GM12891 (cell line): ENCODE measurements around the gene FREY1.
A peak's percentile ranks its signal among the peaks of the same experiment; 100 is the strongest.

ENCODE experiments used
- PAX5 ChIP-seq: IDR thresholded peaks from 2 replicates; pipeline ENCODE4 v1.6.1; 2011; ENCODE audit warnings: low read length, moderate library complexity, mild to moderate bottlenecking; ENCODE audit not compliant: insufficient read depth, severe bottlenecking
- POLR2A ChIP-seq: IDR thresholded peaks from 2 replicates; pipeline ENCODE4 v1.6.1; 2011; ENCODE audit warnings: low read depth, low read length, control low read depth
- POLR2AphosphoS5 ChIP-seq: IDR thresholded peaks from 2 replicates; pipeline ENCODE4 v1.6.1; 2011; ENCODE audit warnings: low read depth, low read length, control low read depth
- POU2F2 ChIP-seq: IDR thresholded peaks from 2 replicates; pipeline ENCODE4 v1.6.1; 2011; ENCODE audit warnings: low read depth, mild to moderate bottlenecking, control low read depth, low read length, moderate library complexity
- SPI1 ChIP-seq: IDR thresholded peaks from 2 replicates; pipeline ENCODE4 v1.6.1; 2011; ENCODE audit warnings: low read depth, low read length, control low read depth
- TAF1 ChIP-seq: IDR thresholded peaks from 2 replicates; pipeline ENCODE4 v1.6.1; 2011; ENCODE audit warnings: low read depth, low read length, control low read depth

DNA sequence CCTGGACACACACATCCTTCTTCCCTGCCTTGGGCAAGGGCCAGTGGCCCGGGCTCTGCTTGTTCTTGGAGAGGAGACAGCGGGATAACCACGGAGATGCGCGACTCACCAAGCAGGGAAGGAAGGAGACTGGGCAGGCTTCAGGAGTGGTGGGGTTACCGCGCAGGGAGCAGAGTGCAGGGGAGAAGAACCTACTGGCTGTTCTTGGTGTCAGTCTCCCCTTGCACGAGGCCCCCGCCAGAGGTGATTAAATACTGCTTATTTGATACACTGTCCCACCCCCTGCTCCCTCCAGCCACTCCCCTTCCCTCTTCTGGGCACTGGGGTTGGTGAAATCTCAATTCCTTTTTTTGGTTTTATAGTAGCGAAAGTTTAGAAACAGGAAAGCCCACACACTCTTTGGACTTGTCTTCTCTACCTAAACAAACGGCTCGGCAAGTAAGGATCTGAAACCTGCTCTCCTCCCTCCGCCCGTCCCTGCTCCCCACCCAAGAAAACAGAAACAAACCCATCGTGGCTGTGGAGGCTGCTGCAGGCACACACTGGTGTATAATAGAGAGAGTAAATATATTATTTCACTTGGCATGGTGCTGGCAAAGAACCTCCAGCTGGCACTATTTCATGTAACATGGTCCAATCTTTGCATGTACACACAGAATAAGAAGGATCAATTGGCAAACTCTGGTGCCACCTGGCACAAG lies 26.2 kb upstream of the FREY1 start:
- no peak for TF ChIP-seq POLR2A
- no peak for TF ChIP-seq TAF1
- no peak for TF ChIP-seq POLR2AphosphoS5
- TF ChIP-seq SPI1 = peak; percentile 91
- TF ChIP-seq PAX5 = no peak
- TF ChIP-seq POU2F2 = no peak
